ENCODE measurements around the gene MRFAP1L1. TPM values are rescaled to one million over a fixed set of nuclear protein-coding genes. Genes with fewer than 3 reads are reported as not detected.

MRFAP1L1 gene
- total RNA-seq, 1 donor from 2014 or later, result 100 TPM

- DNase-seq (ENCODE audit: low spot score in 2 of 2) (no peak), FAIRE-seq (no peak)
Measured at GRCh38 chr4:6718932-6719610, 9.4 kb upstream of the MRFAP1L1 start.

DNA sequence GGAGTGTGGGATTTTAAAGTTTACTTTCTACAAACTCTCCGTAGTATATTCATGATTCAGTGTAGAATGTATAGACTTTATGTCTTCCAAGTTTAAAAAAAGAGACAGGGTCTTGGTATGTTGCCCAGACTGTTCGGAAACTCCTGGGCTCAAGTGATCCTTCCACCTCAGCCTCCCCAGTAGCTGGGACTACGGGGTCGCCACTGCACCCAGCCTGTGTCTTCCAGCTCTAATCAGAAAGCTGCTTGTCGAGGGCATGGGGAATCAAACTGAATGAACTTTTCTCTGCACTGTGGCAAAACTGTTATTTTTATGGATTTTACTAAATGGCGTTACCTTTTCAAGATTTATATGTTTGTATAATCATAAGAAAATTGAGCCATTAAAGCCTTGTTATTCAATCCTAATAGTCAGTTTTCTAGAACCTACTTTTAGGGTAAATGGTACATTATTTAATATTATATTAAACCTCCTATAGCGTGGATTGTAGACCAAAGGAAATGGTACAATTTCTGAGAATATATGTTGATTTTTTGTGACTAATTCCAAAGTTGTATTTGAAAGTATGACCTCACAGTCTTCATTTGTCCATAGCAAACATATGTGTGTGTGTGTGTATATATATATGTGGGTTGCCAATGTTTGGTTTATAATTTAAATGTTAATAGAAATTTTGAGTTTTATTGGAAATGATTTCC, 7.4 kb upstream of the MRFAP1L1 start:
- no peak for DNase-seq (ENCODE audit: low spot score in 2 of 2)
- FAIRE-seq, result no peak

- no peak for FAIRE-seq
- DNase-seq (ENCODE audit: low spot score in 2 of 2), result peak; percentile 93 to 95
Measured at GRCh38 chr4:6716018-6716911, 6.6 kb upstream of the MRFAP1L1 start, which contains the start of gene BLOC1S4. TSS of gene BLOC1S4 (plus strand) at chr4:6716174. CDS start at chr4:6716210, 36 bp downstream.

DNA sequence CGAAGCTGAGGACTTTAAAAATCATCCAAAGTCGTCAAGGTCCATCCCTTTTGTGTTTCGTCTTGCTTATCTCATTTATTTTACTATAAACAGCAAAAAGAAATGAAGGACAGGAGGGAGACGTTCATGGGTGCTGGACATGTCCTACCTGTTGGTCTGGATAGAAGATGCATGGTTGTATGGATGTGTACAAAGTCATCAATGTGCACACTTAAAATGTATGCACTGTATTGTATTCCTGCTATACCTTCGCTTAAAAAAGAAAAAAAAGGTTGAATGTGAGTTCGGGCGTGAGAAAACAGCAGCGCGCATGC, 6.0 kb upstream of the MRFAP1L1 start:
- FAIRE-seq (no peak), DNase-seq (ENCODE audit: low spot score in 2 of 2) (no peak)

DNA sequence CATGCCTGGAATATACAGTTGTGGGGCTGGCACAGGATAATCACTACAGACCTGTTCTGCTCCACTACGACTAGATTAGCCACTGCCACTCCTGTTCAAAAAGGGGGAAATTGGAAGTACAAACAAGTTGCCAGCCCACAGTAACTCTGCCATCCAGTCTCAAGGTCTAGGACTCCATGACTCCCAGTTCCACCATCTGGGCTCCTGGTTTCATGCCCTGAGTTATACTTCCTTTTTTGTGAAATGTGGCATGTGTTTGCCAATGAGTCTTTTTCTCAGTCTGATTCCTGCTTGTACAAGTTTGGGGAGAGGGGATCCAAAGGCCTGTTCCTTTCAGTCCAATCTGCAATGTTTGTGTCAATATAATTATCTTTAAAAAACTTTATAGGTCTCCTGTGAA, 5.3 kb upstream of the MRFAP1L1 start:
- DNase-seq (ENCODE audit: low spot score in 2 of 2), result no peak
- no peak for FAIRE-seq

- DNase-seq (ENCODE audit: low spot score in 2 of 2), result no peak
- no peak for FAIRE-seq
Measured at GRCh38 chr4:6710996-6711395, 1.3 kb upstream of the MRFAP1L1 start.

GRCh38 chr4:6710282-6710681, 617 bp upstream of the MRFAP1L1 start:
- FAIRE-seq, result no peak

GRCh38 chr4:6706173-6706572, 3.5 kb downstream of the MRFAP1L1 start:
- FAIRE-seq (no peak), DNase-seq (ENCODE audit: low spot score in 2 of 2) (no peak)

More at GRCh38 chr4:6710282-6710681, 617 bp upstream of the MRFAP1L1 start:
- DNase-seq (ENCODE audit: low spot score in 2 of 2), result no peak

DNA sequence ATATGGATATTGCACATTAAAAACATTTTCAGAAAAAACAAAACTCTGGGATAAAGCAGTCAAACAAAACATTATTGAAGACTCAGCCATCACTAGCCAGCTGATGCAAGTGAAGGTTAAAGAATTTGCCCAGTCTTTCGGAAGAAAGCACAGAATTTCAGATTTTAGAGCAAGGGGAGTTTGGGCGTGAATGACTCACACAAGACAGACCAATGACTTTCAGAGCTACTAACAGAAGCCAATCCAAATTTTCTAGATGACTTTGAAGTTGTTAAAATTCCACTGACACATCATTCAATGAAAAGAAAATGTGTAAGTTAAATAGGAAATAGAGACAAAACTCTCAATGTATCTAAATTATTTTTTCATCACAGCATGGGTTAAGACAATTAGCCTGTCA, 4.0 kb downstream of the MRFAP1L1 start:
- FAIRE-seq, result no peak

GRCh38 chr4:6703786-6704185, 5.9 kb downstream of the MRFAP1L1 start:
- FAIRE-seq (no peak), DNase-seq (ENCODE audit: low spot score in 2 of 2) (no peak)

More for the DNA sequence above, 4.0 kb downstream of the MRFAP1L1 start:
- no peak for DNase-seq (ENCODE audit: low spot score in 2 of 2)

GRCh38 chr4:6702761-6703160, 6.9 kb downstream of the MRFAP1L1 start:
- DNase-seq (ENCODE audit: low spot score in 2 of 2), result no peak
- no peak for FAIRE-seq

- FAIRE-seq (no peak), DNase-seq (ENCODE audit: low spot score in 2 of 2) (no peak)
Measured at GRCh38 chr4:6701371-6701770, 8.3 kb downstream of the MRFAP1L1 start.

DNA sequence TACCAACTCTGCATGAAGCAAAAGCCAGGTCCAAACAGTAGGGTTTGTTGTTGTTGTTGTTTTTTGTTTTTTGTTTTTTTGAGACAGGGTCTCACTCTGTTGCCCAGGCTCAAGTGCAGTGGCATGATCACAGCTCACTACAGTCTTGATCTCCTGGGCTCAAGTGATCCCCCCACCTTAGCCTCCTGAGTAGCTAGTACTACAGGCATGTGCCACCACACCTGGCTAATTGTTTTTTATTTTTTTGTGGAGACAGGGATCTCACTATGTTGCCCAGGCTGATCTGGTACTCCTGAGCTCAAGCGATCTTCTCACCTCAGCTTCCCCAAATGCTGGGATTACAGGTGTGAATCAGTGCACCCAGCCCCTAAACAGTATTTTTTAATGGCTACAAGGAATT, 9.8 kb downstream of the MRFAP1L1 start:
- DNase-seq (ENCODE audit: low spot score in 2 of 2) (no peak), FAIRE-seq (no peak)

DNA sequence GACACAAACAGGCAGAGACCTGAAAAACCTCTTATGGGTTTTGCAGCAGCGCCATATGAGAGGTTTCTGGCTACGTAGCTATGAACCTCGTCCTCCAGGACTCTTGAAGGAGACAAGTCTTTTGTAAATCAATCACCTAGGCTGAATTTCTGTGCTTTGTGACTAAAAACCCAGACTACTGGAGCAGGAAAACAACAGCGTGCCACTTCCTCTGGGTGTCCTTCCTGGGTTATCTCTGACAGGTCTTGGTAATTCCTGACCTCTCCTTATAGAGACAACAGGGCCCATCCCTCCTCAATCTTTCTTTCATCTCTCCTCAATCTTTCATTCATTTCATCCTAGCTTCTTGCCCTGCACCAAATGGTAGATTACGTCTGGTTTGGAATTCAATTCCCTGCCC, 10.3 kb downstream of the MRFAP1L1 start:
- FAIRE-seq (no peak), DNase-seq (ENCODE audit: low spot score in 2 of 2) (no peak)

GRCh38 chr4:6697131-6697530, 12.5 kb downstream of the MRFAP1L1 start:
- FAIRE-seq, result no peak
- DNase-seq (ENCODE audit: low spot score in 2 of 2), result no peak

- FAIRE-seq (no peak), DNase-seq (ENCODE audit: low spot score in 2 of 2) (no peak)
Measured at GRCh38 chr4:6696611-6697010, 13.1 kb downstream of the MRFAP1L1 start.

DNA sequence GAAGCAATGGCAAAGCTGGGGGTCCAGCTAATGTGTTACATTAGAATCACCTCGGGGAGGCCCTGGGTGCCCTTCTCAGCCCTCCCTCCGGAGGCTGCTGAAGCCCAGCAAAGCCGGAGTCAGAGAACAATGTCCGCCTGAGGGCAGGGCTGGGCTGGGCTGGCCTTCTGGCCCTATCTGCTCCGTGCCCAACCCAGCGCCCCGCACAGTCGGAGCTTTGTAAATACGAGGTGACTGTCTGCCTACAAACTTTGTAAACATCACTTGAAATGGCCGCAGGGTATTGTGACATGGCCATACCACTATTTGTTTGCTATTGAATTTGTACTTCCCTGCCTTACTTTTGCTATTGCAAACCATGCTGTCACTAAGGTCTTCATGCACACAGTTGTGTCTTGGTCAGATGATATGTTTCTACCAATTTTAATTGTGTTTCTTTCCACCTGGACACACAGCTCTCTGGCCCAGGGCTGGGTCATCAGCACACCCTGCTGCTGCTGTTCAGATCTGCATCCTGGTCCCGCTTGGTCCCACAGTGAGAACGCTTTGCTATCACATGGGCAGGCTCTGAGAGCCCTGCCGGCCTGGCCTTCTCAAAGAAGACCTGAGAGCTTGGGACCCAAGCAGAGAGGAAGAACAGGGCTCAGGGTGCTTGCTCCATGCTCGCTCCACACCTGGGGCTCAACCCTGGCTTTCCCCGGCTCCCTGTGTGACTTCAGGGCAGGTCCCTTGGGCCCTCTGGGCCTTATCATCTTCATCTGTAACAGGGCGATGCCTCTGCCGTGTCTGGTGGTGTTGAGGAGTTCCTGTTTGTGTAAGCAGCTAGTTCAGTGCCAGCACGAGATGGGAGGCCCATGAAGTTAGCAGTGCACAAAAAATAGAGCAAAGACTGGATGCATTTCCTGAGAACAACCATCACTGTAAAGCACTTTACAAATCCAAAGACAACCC, 13.7 kb downstream of the MRFAP1L1 start:
- FAIRE-seq, result no peak
- no peak for DNase-seq (ENCODE audit: low spot score in 2 of 2)

DNA sequence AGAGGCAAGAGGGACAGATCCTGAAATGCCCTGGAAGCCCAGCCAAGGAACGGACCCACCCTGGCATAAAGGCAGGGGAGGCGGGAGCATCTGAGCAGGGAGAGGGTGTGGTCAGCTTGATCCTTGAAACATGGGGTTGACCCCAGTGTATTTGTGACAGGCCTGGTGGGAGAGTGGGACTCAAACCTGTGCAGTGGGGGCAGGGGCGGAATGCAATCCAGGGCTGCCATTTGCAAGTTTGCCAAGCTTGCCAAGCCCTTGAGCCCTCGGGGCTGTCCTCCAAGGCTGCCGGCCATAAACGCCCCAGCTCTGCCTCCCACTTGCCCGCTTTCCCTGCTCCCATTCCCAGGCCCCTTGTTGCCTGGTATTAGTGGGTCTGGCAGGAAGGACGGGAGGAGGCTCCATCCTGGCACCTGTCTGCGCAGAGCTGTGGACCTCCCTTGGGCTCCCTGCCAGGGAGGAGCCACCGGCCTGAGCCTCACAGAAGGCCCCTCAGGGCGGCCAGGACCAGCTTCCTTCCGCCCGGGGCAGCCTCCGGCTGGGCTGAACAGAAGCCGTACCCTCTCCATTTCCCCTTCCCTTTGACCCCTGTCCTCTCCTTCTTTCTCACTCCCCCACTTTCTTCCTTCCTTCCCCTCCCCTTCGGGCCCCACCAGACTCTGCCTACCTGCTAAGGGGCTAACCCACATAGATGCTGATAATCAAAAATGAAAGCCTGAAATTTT, 15.3 kb downstream of the MRFAP1L1 start:
- FAIRE-seq, result no peak
- DNase-seq (ENCODE audit: low spot score in 2 of 2), result no peak

Data from frontal cortex (tissue), 4 donors.